Measurements from ENCODE around the gene EBF3. TPM values are rescaled to one million over a fixed set of nuclear protein-coding genes. Genes with fewer than 3 reads are reported as not detected.
A peak's percentile ranks its signal among the peaks of the same experiment; 100 is the strongest.

The EBF3 gene
- total and polyA plus RNA-seq, 4 donors: 0.13 to 23.3 (median 4.3) TPM

- Histone ChIP-seq H3K36me3 (ENCODE audit: control insufficient read depth in 1 of 2, insufficient read depth in 2 of 2, low read length in 1 of 2) (no peaks in the 10 kb centered on the region), H3K4me1 (ENCODE audit: control insufficient read depth in 1 of 2, insufficient read depth in 2 of 2, low read length in 2 of 2) (no peaks in the 10 kb centered on the region), H3K4me3 (ENCODE audit: low read length in 2 of 2) (no peak overlapping the region), H3K27me3 (ENCODE audit: control insufficient read depth in 1 of 2, insufficient read depth in 2 of 2, low read length in 1 of 2) (no peaks in the 10 kb centered on the region), H3K9me3 (ENCODE audit: control insufficient read depth, low read length) (peaks cover 5% of the 10 kb centered on the region), H3K27ac (ENCODE audit: low read depth in 1 of 2, low read length in 2 of 2) (no peak overlapping the region)
- DNase-seq (no peak), ATAC-seq (ENCODE audit: low FRiP score) (no peak)
- 86 to 88% methylated on average over 14 of the region's 14 CpGs for WGBS, 2 donors
- intact Hi-C loops (cut with DNase I): no loop called here
Observed at GRCh38 chr10:130002606-130003005, 38.5 kb upstream of the EBF3 start.

GRCh38 chr10:130000918-130001317 is 36.8 kb upstream of the EBF3 start:
- intact Hi-C loops (cut with DNase I): no loop called here
- Histone ChIP-seq H3K4me1 (ENCODE audit: control insufficient read depth in 1 of 2, insufficient read depth in 2 of 2, low read length in 2 of 2) (no peaks in the 10 kb centered on the region), H3K27ac (ENCODE audit: low read depth in 1 of 2, low read length in 2 of 2) (no peak overlapping the region), H3K4me3 (ENCODE audit: low read length in 2 of 2) (no peak overlapping the region), H3K27me3 (ENCODE audit: control insufficient read depth in 1 of 2, insufficient read depth in 2 of 2, low read length in 1 of 2) (no peaks in the 10 kb centered on the region), H3K36me3 (ENCODE audit: control insufficient read depth in 1 of 2, insufficient read depth in 2 of 2, low read length in 1 of 2) (no peaks in the 10 kb centered on the region), H3K9me3 (ENCODE audit: control insufficient read depth, low read length) (peaks cover 5% of the 10 kb centered on the region)
- no peak for DNase-seq
- ATAC-seq (ENCODE audit: low FRiP score): peak; percentile 11
- WGBS, 2 donors: 82 to 89% methylated on average over 4 of the region's 4 CpGs

GRCh38 chr10:129999140-129999539 is 35.1 kb upstream of the EBF3 start:
- H3K27me3 ChIP-seq (ENCODE audit: control insufficient read depth in 1 of 2, insufficient read depth in 2 of 2, low read length in 1 of 2): no peaks in the 10 kb centered on the region
- ATAC-seq (ENCODE audit: low FRiP score): no peak
- H3K36me3 ChIP-seq (ENCODE audit: control insufficient read depth in 1 of 2, insufficient read depth in 2 of 2, low read length in 1 of 2): no peaks in the 10 kb centered on the region
- DNase-seq: no peak
- H3K27ac ChIP-seq (ENCODE audit: low read depth in 1 of 2, low read length in 2 of 2): no peak overlapping the region
- intact Hi-C loops (cut with DNase I): no loop called here
- H3K9me3 ChIP-seq (ENCODE audit: control insufficient read depth, low read length): peaks cover 3% of the 10 kb centered on the region
- no peaks in the 10 kb centered on the region for H3K4me1 ChIP-seq (ENCODE audit: control insufficient read depth in 1 of 2, insufficient read depth in 2 of 2, low read length in 2 of 2)
- WGBS, 2 donors: 96 to 97% methylated on average over 4 of the region's 4 CpGs
- no peak overlapping the region for H3K4me3 ChIP-seq (ENCODE audit: low read length in 2 of 2)

GRCh38 chr10:129993621-129994020 is 29.5 kb upstream of the EBF3 start:
- Histone ChIP-seq H3K27me3 (ENCODE audit: control insufficient read depth in 1 of 2, insufficient read depth in 2 of 2, low read length in 1 of 2) (no peaks in the 10 kb centered on the region), H3K27ac (ENCODE audit: low read depth in 1 of 2, low read length in 2 of 2) (no peak overlapping the region), H3K9me3 (ENCODE audit: control insufficient read depth, low read length) (no peaks in the 10 kb centered on the region), H3K4me3 (ENCODE audit: low read length in 2 of 2) (no peak overlapping the region), H3K36me3 (ENCODE audit: control insufficient read depth in 1 of 2, insufficient read depth in 2 of 2, low read length in 1 of 2) (no peaks in the 10 kb centered on the region), H3K4me1 (ENCODE audit: control insufficient read depth in 1 of 2, insufficient read depth in 2 of 2, low read length in 2 of 2) (no peaks in the 10 kb centered on the region)
- ATAC-seq (ENCODE audit: low FRiP score) (no peak), DNase-seq (no peak)
- intact Hi-C loops (cut with DNase I): no loop called here
- WGBS, 2 donors: 80 to 88% methylated on average over 1 of the region's 1 CpG

GRCh38 chr10:129992356-129992755 is 28.3 kb upstream of the EBF3 start:
- Histone ChIP-seq H3K27ac (ENCODE audit: low read depth in 1 of 2, low read length in 2 of 2) (no peak overlapping the region), H3K4me1 (ENCODE audit: control insufficient read depth in 1 of 2, insufficient read depth in 2 of 2, low read length in 2 of 2) (no peaks in the 10 kb centered on the region), H3K9me3 (ENCODE audit: control insufficient read depth, low read length) (no peaks in the 10 kb centered on the region), H3K36me3 (ENCODE audit: control insufficient read depth in 1 of 2, insufficient read depth in 2 of 2, low read length in 1 of 2) (no peaks in the 10 kb centered on the region), H3K4me3 (ENCODE audit: low read length in 2 of 2) (no peak overlapping the region), H3K27me3 (ENCODE audit: control insufficient read depth in 1 of 2, insufficient read depth in 2 of 2, low read length in 1 of 2) (no peaks in the 10 kb centered on the region)
- intact Hi-C loops (cut with DNase I): no loop called here
- WGBS, 2 donors: 79 to 80% methylated on average over 3 of the region's 3 CpGs
- no peak for ATAC-seq (ENCODE audit: low FRiP score)
- no peak for DNase-seq

GRCh38 chr10:129982825-129983224 is 18.8 kb upstream of the EBF3 start:
- Histone ChIP-seq H3K27me3 (ENCODE audit: control insufficient read depth in 1 of 2, insufficient read depth in 2 of 2, low read length in 1 of 2) (no peaks in the 10 kb centered on the region), H3K27ac (ENCODE audit: low read depth in 1 of 2, low read length in 2 of 2) (no peak overlapping the region), H3K4me3 (ENCODE audit: low read length in 2 of 2) (no peak overlapping the region), H3K36me3 (ENCODE audit: control insufficient read depth in 1 of 2, insufficient read depth in 2 of 2, low read length in 1 of 2) (no peaks in the 10 kb centered on the region), H3K4me1 (ENCODE audit: control insufficient read depth in 1 of 2, insufficient read depth in 2 of 2, low read length in 2 of 2) (no peaks in the 10 kb centered on the region), H3K9me3 (ENCODE audit: control insufficient read depth, low read length) (peaks cover 12% of the 10 kb centered on the region)
- intact Hi-C loops (cut with DNase I): no loop called here
- ATAC-seq (ENCODE audit: low FRiP score) (no peak), DNase-seq (no peak)

- Histone ChIP-seq H3K27ac (ENCODE audit: low read depth in 1 of 2, low read length in 2 of 2) (no peak overlapping the region), H3K4me3 (ENCODE audit: low read length in 2 of 2) (no peak overlapping the region), H3K36me3 (ENCODE audit: control insufficient read depth in 1 of 2, insufficient read depth in 2 of 2, low read length in 1 of 2) (no peaks in the 10 kb centered on the region), H3K27me3 (ENCODE audit: control insufficient read depth in 1 of 2, insufficient read depth in 2 of 2, low read length in 1 of 2) (no peaks in the 10 kb centered on the region), H3K9me3 (ENCODE audit: control insufficient read depth, low read length) (peaks cover 6% of the 10 kb centered on the region), H3K4me1 (ENCODE audit: control insufficient read depth in 1 of 2, insufficient read depth in 2 of 2, low read length in 2 of 2) (no peaks in the 10 kb centered on the region)
- DNase-seq (no peak), ATAC-seq (ENCODE audit: low FRiP score) (no peak)
- WGBS, 2 donors: 87 to 90% methylated on average over 6 of the region's 6 CpGs
- intact Hi-C loops (cut with DNase I): loop anchor here in 1 of 2 donors (10.0 kb wide), 2 partner anchors 94 to 284 kb away; no protein-coding TSS in a partner anchor
Observed at GRCh38 chr10:129978980-129979379, 14.9 kb upstream of the EBF3 start.

GRCh38 chr10:129978322-129978721 is 14.2 kb upstream of the EBF3 start:
- H3K27ac ChIP-seq (ENCODE audit: low read depth in 1 of 2, low read length in 2 of 2): no peak overlapping the region
- no peak for ATAC-seq (ENCODE audit: low FRiP score)
- 44 to 76% methylated on average over 1 of the region's 1 CpG for WGBS, 2 donors
- H3K4me1 ChIP-seq (ENCODE audit: control insufficient read depth in 1 of 2, insufficient read depth in 2 of 2, low read length in 2 of 2): no peaks in the 10 kb centered on the region
- H3K4me3 ChIP-seq (ENCODE audit: low read length in 2 of 2): no peak overlapping the region
- no peaks in the 10 kb centered on the region for H3K36me3 ChIP-seq (ENCODE audit: control insufficient read depth in 1 of 2, insufficient read depth in 2 of 2, low read length in 1 of 2)
- peaks cover 3% of the 10 kb centered on the region for H3K9me3 ChIP-seq (ENCODE audit: control insufficient read depth, low read length)
- no peak for DNase-seq
- no peaks in the 10 kb centered on the region for H3K27me3 ChIP-seq (ENCODE audit: control insufficient read depth in 1 of 2, insufficient read depth in 2 of 2, low read length in 1 of 2)
- intact Hi-C loops (cut with DNase I): loop anchor here in 1 of 2 donors (10.0 kb wide), 2 partner anchors 94 to 284 kb away; no protein-coding TSS in a partner anchor

- no peak for ATAC-seq (ENCODE audit: low FRiP score)
- no peaks in the 10 kb centered on the region for H3K27me3 ChIP-seq (ENCODE audit: control insufficient read depth in 1 of 2, insufficient read depth in 2 of 2, low read length in 1 of 2)
- no peaks in the 10 kb centered on the region for H3K4me1 ChIP-seq (ENCODE audit: control insufficient read depth in 1 of 2, insufficient read depth in 2 of 2, low read length in 2 of 2)
- WGBS, 2 donors: 86 to 87% methylated on average over 10 of the region's 10 CpGs
- DNase-seq: no peak
- H3K27ac ChIP-seq (ENCODE audit: low read depth in 1 of 2, low read length in 2 of 2): no peak overlapping the region
- H3K4me3 ChIP-seq (ENCODE audit: low read length in 2 of 2): no peak overlapping the region
- intact Hi-C loops (cut with DNase I): loop anchor here in 1 of 2 donors (10.0 kb wide), 2 partner anchors 93 to 283 kb away; no protein-coding TSS in a partner anchor
- H3K9me3 ChIP-seq (ENCODE audit: control insufficient read depth, low read length): no peaks in the 10 kb centered on the region
- no peaks in the 10 kb centered on the region for H3K36me3 ChIP-seq (ENCODE audit: control insufficient read depth in 1 of 2, insufficient read depth in 2 of 2, low read length in 1 of 2)
Observed at GRCh38 chr10:129977794-129978193, 13.7 kb upstream of the EBF3 start.
